Heart right ventricle (tissue), 16 donors: ENCODE data around the gene HSPA12B. TPM values are rescaled to one million over a fixed set of nuclear protein-coding genes. Genes with fewer than 3 reads are reported as not detected.

Source experiments
- ATAC-seq, 8 donors: fragments of 200-7000 bp; cut with Tn5 transposase; one replicate each; pipeline ENCODE4 v1.9.1; 2020; ENCODE audit warnings: mild to moderate bottlenecking in 8 of 8, moderate library complexity in 8 of 8, moderate number of reproducible peaks in 1 of 8
- DNase-seq, 2 donors: peaks; one replicate each; pipeline ENCODE4 v3.0.0-alpha.2; 2020
- H3K27ac ChIP-seq, 10 donors: fragments of 200-600 bp; sonication (generic) in 2 of 10; one replicate each; pipeline versions ENCODE4 v1.5.0 to v1.8.0; 2020 to 2022; ENCODE audit warnings: mild to moderate bottlenecking in 3 of 10
- H3K27me3 ChIP-seq, 7 donors: fragments of 200-600 bp; one replicate each; pipeline ENCODE4 v1.8.0; 2021 to 2022; ENCODE audit warnings: mild to moderate bottlenecking in 2 of 7
- H3K36me3 ChIP-seq, 9 donors: fragments of 200-600 bp; sonication (generic) in 1 of 9; one replicate each; pipeline versions ENCODE4 v1.5.0 to v1.8.0; 2020 to 2022; ENCODE audit warnings: mild to moderate bottlenecking in 2 of 9
- H3K4me1 ChIP-seq, 9 donors: fragments of 200-600 bp; sonication (generic) in 1 of 9; one replicate each; pipeline versions ENCODE4 v1.5.0 to v1.8.0; 2020 to 2022; ENCODE audit warnings: mild to moderate bottlenecking in 4 of 9
- H3K4me3 ChIP-seq, 10 donors: fragments of 200-600 bp; sonication (generic) in 2 of 10; one replicate each; pipeline versions ENCODE4 v1.5.0 to v1.8.0; 2020 to 2022; ENCODE audit warnings: mild to moderate bottlenecking in 7 of 10, moderate library complexity in 2 of 10
- H3K9me3 ChIP-seq, 11 donors: fragments of 200-600 bp in 10 of 11; sonication (generic) in 2 of 11; one replicate each; pipeline versions ENCODE4 v1.5.0 to v1.8.0; 2013 to 2022; ENCODE audit warnings: mild to moderate bottlenecking in 2 of 11, control low read depth in 1 of 11, moderate library complexity in 1 of 11
- WGBS, 2 donors: extraction: QIAGEN DNeasy Blood & Tissue Kit; methylation state at CpG; one replicate each; pipeline ENCODE4 v1.1.7; 2013; ENCODE audit warnings: inconsistent platforms in 1 of 2; 5-methylcytosine and 5-hydroxymethylcytosine counted together
- intact Hi-C, 10 donors: fragments of 100-400 bp; cut with DNase I; formaldehyde crosslinking; loops; one replicate each; pipeline versions ENCODE4 v1.11.1 to v1.14.2; 2022
- polyA plus RNA-seq, 2 donors: library from polyadenylated mRNA; stranded (reverse); fragments of 200-250 nt; gene quantifications; one replicate each; pipeline ENCODE4 v1.2.3, GENCODE V29; 2013
- total RNA-seq, 10 donors: library from RNA; stranded (reverse); fragmentation: NEBNext Ultra II Directional in 3 of 10; extraction: Animal tissue kit (Norgen Biotek cat#: 25700) in 3 of 10; gene quantifications; one replicate each; pipeline versions ENCODE4 v1.2.1 to v1.2.4, GENCODE V29; 2021 to 2023
- TF ChIP-seq, protein P1 (sequence below), 9 donors: fragments of 200-600 bp; sonication (generic) in 2 of 9; IDR thresholded peaks; one replicate each; pipeline versions ENCODE4 v1.5.0 to v1.8.0; 2021 to 2022; ENCODE audit warnings: antibody characterized with exemption in 9 of 9, mild to moderate bottlenecking in 5 of 9, moderate library complexity in 1 of 9
- donor health status: Arrhythmogenic right ventricular cardiomyopathy.
- donor health status: ischemic (EF 13 %, LVEDD 7.1; RV severe dilation, severe dysfunction).
- donor health status: healthy with polysubstance abuse.
- donor health status: DM: no; HTN: yes; CAD: no.
- donor health status: DM: no; HTN: no; CAD: no.
- donor health status: ischemic (EF 25% LVEDD 6.9; RV normal size, moderate dysfunction).
- donor health status: ischemic (EF 25% LVEDD 5.7; RV mildly dilated, moderate dysfunction).
- donor health status: healthy.
- donor health status: DM: yes; HTN: yes; CAD: no.
- donor health status: Ischemic cardiomyopathy.
- donor health status: ischemic (EF 35%, LVEDD 5.7; RV mildly dilated, moderate dysfunction).
- donor health status: nonischemic (EF 11% LVEDD 7.7; RV severe dilation, severe dysfunction).
- donor health status: DM: yes; HTN: yes; CAD: no.
- donor health status: PGD.
- donor health status: ischemic (EF 29% LVEDD 5.4; RV normal size, mild dysfunction).
- donor health status: nonischemic (EF 23%, LVEDD 6.1; RV moderate dilation, normal function).

Gene HSPA12B
- total and polyA plus RNA-seq, 12 donors, result 8.4 to 26.5 (median 13.0) TPM

DNA sequence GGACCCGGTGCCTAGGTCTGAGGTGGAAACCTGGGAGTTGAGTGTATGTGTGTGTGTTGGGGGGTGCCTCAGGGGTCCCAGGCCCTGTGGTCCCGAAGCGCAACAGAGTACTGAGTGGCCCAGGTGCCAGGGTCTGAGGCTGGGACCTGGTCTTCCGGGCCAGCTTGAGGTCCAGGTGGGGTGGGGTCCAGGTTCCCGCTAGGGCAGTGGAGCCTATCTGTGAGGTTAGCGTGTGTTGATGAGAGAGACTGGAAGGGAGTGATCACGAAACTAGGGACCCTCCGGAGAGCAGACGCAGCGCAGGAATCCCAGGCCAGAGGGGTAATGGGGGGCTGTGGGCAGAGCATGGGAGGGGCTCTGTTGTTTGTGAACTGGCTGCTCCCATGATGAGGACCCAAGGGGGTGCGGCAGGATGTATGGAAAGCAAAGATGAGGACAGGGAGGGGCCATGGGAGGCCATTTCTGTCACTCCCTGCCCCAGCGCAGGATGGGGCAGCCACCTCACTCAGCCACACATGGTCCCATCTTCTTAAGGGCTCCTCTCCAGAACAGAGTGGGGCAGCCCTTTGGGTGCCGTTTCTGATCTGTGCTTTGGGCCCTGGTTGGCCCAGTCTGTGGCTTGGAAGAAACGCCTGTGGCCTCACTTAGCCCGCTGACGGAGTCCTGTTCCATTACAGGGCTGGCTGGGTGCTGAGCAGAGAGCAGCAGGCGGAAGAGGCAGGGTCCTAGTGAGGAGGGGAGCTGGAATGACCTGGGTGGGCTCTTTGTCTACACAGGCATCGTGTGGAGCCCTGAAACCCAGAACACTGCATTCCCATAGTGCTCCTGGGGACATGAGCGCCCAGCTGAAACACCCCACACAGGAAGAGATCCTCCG, 872 bp downstream of the HSPA12B start:
- Histone ChIP-seq H3K27ac (peak overlapping the region; percentile 82 to 96 (median 93)), H3K36me3 (peaks cover 0 to 10% (median 0%) of the 10 kb centered on the region in 9 donors), H3K9me3 (no peaks in the 10 kb centered on the region), H3K4me1 (peaks cover 7 to 90% (median 57%) of the 10 kb centered on the region in 9 donors), H3K27me3 (peaks cover 0 to 28% (median 9%) of the 10 kb centered on the region in 7 donors), H3K4me3 (peak overlapping the region; percentile 57 to 77 (median 66))
- 58 to 68% methylated on average over 20 of the region's 20 CpGs for WGBS, 2 donors
- ATAC-seq, result peak in 7 of 8 donors; percentile 7 to 43 (median 32)
- intact Hi-C loops, result no loop called here
- TF ChIP-seq, protein P1, sequence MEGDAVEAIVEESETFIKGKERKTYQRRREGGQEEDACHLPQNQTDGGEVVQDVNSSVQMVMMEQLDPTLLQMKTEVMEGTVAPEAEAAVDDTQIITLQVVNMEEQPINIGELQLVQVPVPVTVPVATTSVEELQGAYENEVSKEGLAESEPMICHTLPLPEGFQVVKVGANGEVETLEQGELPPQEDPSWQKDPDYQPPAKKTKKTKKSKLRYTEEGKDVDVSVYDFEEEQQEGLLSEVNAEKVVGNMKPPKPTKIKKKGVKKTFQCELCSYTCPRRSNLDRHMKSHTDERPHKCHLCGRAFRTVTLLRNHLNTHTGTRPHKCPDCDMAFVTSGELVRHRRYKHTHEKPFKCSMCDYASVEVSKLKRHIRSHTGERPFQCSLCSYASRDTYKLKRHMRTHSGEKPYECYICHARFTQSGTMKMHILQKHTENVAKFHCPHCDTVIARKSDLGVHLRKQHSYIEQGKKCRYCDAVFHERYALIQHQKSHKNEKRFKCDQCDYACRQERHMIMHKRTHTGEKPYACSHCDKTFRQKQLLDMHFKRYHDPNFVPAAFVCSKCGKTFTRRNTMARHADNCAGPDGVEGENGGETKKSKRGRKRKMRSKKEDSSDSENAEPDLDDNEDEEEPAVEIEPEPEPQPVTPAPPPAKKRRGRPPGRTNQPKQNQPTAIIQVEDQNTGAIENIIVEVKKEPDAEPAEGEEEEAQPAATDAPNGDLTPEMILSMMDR (IDR thresholded peaks at IDR 0.05), result no peak
- no peak for DNase-seq

DNA sequence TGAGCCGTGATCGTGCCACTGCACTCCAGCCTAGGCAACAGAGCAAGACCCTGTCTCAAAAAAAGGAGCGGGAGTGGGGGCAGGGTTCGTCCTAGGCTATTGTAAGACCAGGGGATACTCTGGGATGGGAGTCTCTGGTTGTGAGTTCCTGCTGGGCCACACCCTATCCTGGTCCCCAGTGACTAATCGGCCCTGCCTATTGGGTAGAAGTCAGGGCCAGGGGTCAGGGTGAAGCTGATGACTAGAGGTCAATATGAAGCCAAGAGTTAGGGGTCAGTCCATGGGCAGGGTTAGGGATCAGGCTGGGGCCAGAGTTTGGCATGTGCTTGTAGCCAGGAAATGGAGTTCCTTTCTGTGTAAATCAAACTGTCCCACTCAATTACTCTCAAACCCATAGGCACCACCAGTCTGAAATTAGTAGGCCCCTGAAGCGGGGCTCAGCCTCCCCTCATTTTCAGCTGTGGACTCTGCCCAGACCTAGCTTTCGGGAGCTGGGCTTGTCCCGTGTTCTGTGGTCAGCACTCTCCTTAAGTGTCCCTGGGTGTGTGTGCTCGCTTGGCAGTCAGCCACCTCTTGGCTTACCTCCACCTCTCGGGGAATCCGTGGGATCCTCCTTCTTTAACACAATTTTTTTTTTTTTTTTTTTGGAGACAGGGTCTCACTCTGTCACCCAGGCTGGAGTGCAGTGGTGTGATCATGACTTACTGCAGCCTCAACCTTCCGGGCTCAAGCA, 1.8 kb downstream of the HSPA12B start:
- Histone ChIP-seq H3K4me1 (peaks cover 7 to 90% (median 56%) of the 10 kb centered on the region in 9 donors), H3K27me3 (peaks cover 0 to 28% (median 6%) of the 10 kb centered on the region in 7 donors), H3K9me3 (no peaks in the 10 kb centered on the region), H3K36me3 (peaks cover 0 to 10% (median 0%) of the 10 kb centered on the region in 9 donors), H3K27ac (peak overlapping the region; percentile 82 to 96 (median 93)), H3K4me3 (peak overlapping the region in 9 of 10 donors; percentile 57 to 77 (median 65))
- peak; percentile 15 to 82 (median 69) for ATAC-seq
- DNase-seq, result peak in 1 of 2 donors; percentile 47
- intact Hi-C loops, result no loop called here
- WGBS, 2 donors, result 51 to 53% methylated on average over 12 of the region's 12 CpGs
- TF ChIP-seq, protein P1 (IDR thresholded peaks at IDR 0.05), result no peak

DNA sequence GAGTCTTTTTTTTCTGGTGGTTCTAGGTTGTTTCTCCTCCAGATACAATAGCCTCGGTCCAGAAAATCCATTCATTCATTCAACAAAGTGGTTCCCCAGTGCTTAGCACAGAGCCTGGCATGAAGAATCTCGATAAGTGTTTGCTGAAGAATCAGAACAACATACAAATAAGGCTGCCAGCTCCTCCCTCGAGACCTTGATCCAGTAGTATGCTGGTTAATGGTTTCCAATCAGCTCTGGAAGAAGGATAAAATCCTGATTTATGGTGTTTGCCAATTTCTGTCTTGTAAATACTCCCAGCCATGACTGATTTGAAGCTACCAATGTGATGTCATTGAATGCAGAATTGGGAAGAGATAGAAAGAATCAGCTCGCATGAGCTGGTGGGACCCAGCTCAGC, 3.3 kb downstream of the HSPA12B start:
- Histone ChIP-seq H3K4me3 (no peak overlapping the region), H3K4me1 (peaks cover 12 to 89% (median 59%) of the 10 kb centered on the region in 9 donors), H3K9me3 (no peaks in the 10 kb centered on the region), H3K27me3 (peaks cover 0 to 27% (median 6%) of the 10 kb centered on the region in 7 donors), H3K36me3 (peaks cover 0 to 12% (median 0%) of the 10 kb centered on the region in 9 donors), H3K27ac (peak overlapping the region in 3 of 10 donors; percentile 27 to 95 (median 94))
- TF ChIP-seq, protein P1 (IDR thresholded peaks at IDR 0.05), result no peak
- 89 to 92% methylated on average over 4 of the region's 4 CpGs for WGBS, 2 donors
- DNase-seq (no peak), ATAC-seq (no peak)
- intact Hi-C loops, result no loop called here
